Measurements from ENCODE around the gene ASCC1. TPM values are rescaled to one million over a fixed set of nuclear protein-coding genes. Genes with fewer than 3 reads are reported as not detected.

ASCC1 gene
- total and polyA plus RNA-seq, 2 experiments from 2014 or later = 31.8 to 38.7 TPM

DNA sequence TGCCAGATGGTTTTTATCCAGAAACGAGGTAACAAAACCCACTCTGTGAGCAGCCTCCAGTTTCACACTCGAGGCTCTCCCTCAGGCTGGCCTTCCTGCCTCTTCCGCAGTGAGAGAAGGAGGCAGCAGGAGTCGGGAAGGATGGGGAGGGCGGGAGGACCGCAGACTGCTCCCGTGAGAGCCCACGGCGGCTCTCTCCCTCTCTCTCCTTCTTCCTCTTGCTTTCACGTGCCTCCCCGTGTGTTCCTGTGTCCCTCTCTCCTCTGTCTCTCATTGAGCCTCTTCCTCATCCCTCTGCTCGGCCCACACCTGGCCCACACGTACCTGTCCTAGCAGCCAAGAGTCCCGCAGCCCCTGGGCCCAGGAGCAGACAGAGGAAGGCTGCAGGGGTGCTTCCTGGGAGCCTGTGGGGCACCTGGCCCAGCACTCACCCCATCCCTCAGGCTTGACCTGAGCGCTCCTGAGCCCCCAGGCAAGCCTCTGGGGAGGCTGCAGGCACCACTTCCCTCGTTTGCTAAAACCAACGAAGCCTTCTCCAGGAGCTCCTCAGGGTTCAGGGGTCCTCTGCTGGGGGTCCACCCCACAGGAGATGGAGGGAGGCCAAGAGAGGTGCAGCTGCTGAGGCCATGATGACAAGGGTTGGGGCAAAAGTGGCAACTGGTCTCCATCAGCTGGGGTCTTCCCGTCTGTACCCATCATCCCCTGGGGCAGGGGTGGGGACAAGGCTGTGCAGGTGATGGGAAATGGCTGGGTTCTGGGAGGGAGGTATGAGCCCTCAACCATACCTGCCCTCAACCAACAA, 141.3 kb downstream of the ASCC1 start:
- Histone ChIP-seq H3K27ac (no peak overlapping the region), H3K9me2 (replicated peaks; ENCODE audit: insufficient read depth) (no peaks in the 10 kb centered on the region), H3K36me3 (replicated peaks; ENCODE audit: insufficient read depth, low read depth) (no peaks in the 10 kb centered on the region), H3K4me3 (no peak overlapping the region), H3K4me2 (no peak overlapping the region), H2AFZ (no peak overlapping the region), H4K20me1 (ENCODE audit: insufficient read depth, poor library complexity, severe bottlenecking) (no peaks in the 10 kb centered on the region), H3K4me1 (ENCODE audit: insufficient read depth) (no peaks in the 10 kb centered on the region), H3K27me3 (no peaks in the 10 kb centered on the region), H3K79me2 (no peaks in the 10 kb centered on the region), H3K9me3 (ENCODE audit: low read depth) (no peaks in the 10 kb centered on the region)
- WGBS (ENCODE audit: low lambda C conversion rate, missing lambda C conversion rate) = 76% methylated on average over 17 of the region's 18 CpGs
- no peak for DNase-seq (ENCODE audit: low spot score)
- TF ChIP-seq, protein P1, sequence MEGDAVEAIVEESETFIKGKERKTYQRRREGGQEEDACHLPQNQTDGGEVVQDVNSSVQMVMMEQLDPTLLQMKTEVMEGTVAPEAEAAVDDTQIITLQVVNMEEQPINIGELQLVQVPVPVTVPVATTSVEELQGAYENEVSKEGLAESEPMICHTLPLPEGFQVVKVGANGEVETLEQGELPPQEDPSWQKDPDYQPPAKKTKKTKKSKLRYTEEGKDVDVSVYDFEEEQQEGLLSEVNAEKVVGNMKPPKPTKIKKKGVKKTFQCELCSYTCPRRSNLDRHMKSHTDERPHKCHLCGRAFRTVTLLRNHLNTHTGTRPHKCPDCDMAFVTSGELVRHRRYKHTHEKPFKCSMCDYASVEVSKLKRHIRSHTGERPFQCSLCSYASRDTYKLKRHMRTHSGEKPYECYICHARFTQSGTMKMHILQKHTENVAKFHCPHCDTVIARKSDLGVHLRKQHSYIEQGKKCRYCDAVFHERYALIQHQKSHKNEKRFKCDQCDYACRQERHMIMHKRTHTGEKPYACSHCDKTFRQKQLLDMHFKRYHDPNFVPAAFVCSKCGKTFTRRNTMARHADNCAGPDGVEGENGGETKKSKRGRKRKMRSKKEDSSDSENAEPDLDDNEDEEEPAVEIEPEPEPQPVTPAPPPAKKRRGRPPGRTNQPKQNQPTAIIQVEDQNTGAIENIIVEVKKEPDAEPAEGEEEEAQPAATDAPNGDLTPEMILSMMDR (IDR thresholded peaks at IDR 0.05; ENCODE audit: poor library complexity) = no peak
- TF ChIP-seq EZH2 (IDR thresholded peaks at IDR 0.05; ENCODE audit: borderline replicate concordance) = no peak
- TF ChIP-seq EZH2phosphoT487 (IDR thresholded peaks at IDR 0.05; ENCODE audit: low read depth, severe bottlenecking, unreplicated experiment) = no peak

DNA sequence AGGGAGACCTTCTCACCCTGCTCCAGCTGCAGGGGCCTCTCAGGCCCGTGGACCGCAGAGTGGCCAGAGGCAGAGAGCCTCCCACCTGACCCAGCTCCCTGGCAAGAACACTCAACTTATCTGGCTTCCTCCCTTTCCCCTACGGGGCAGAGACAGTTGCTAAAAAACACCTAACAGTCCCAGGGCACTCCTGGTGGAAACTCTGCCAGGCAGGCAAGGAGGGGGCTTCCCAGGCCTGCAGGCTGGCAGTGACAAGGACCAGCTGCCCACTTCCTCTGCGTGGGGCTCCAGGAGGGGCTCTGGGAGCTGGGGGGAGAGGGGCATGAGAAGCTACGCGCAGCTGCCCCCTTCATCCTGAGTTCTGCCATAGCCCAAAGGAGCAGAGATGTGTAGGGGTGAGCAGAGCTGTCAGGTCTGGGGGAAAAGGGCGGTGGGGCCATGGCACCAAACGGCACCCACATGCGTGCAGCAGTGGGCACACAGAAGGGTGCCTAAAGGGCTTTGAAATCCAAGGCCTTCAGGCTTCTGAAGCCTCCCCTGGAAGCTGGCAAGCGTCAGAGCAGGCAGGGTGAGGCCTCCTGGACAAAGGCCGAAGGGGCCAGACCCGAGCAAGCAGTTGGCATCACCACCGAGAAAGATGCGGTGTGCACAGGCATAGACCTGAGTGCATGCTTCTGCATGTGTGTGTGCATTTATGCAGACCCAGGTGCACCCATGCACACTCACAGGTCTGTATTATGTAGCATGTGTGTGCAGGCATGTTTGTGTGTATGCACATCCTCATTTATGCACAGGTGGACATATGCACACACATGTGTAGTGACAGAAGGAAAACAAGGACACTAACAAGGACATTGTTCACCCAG, 142.1 kb downstream of the ASCC1 start:
- H3K27me3 ChIP-seq = no peaks in the 10 kb centered on the region
- no peaks in the 10 kb centered on the region for H3K4me1 ChIP-seq (ENCODE audit: insufficient read depth)
- H4K20me1 ChIP-seq (ENCODE audit: insufficient read depth, poor library complexity, severe bottlenecking) = no peaks in the 10 kb centered on the region
- H3K9me3 ChIP-seq (ENCODE audit: low read depth) = no peaks in the 10 kb centered on the region
- H3K27ac ChIP-seq = no peak overlapping the region
- 90% methylated on average over 14 of the region's 14 CpGs for WGBS (ENCODE audit: low lambda C conversion rate, missing lambda C conversion rate)
- no peak for DNase-seq (ENCODE audit: low spot score)
- no peaks in the 10 kb centered on the region for H3K36me3 ChIP-seq (replicated peaks; ENCODE audit: insufficient read depth, low read depth)
- H2AFZ ChIP-seq = no peak overlapping the region
- H3K9me2 ChIP-seq (replicated peaks; ENCODE audit: insufficient read depth) = no peaks in the 10 kb centered on the region
- TF ChIP-seq, protein P1 (IDR thresholded peaks at IDR 0.05; ENCODE audit: poor library complexity) = no peak
- TF ChIP-seq EZH2 (IDR thresholded peaks at IDR 0.05; ENCODE audit: borderline replicate concordance) (no peak), EZH2phosphoT487 (IDR thresholded peaks at IDR 0.05; ENCODE audit: low read depth, severe bottlenecking, unreplicated experiment) (no peak)
- H3K4me3 ChIP-seq = no peak overlapping the region
- no peak overlapping the region for H3K4me2 ChIP-seq
- no peaks in the 10 kb centered on the region for H3K79me2 ChIP-seq

DNA sequence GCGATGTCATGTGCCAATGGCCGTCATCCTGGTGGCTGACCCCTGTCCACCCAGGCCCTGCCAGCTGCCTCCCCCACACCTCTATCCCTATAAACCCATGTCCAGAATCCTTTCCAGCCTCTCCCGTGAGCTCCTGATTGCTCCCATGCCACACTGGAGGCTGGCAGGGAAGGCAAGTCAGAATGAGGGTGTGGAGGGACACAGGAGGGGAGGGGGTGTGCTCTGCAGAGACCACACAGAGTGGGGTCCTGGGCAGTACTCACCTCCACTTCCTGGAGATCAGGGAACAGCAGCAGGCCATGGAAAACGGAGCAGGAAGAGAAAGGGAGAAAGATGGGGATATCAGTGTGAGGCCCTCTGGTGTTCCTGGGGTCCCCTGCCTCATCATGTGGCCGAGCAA, 143.4 kb downstream of the ASCC1 start:
- no peak for DNase-seq (ENCODE audit: low spot score)
- Histone ChIP-seq H4K20me1 (ENCODE audit: insufficient read depth, poor library complexity, severe bottlenecking) (no peaks in the 10 kb centered on the region), H3K4me1 (ENCODE audit: insufficient read depth) (no peaks in the 10 kb centered on the region), H3K36me3 (replicated peaks; ENCODE audit: insufficient read depth, low read depth) (no peaks in the 10 kb centered on the region), H2AFZ (no peak overlapping the region), H3K79me2 (no peaks in the 10 kb centered on the region), H3K4me3 (no peak overlapping the region), H3K9me3 (ENCODE audit: low read depth) (no peaks in the 10 kb centered on the region), H3K9me2 (replicated peaks; ENCODE audit: insufficient read depth) (no peaks in the 10 kb centered on the region), H3K27ac (no peak overlapping the region), H3K4me2 (no peak overlapping the region), H3K27me3 (no peaks in the 10 kb centered on the region)
- WGBS (ENCODE audit: low lambda C conversion rate, missing lambda C conversion rate) = 87% methylated on average over 5 of the region's 5 CpGs
- no peak for TF ChIP-seq EZH2 (IDR thresholded peaks at IDR 0.05; ENCODE audit: borderline replicate concordance)
- no peak for TF ChIP-seq EZH2phosphoT487 (IDR thresholded peaks at IDR 0.05; ENCODE audit: low read depth, severe bottlenecking, unreplicated experiment)
- TF ChIP-seq, protein P1 (IDR thresholded peaks at IDR 0.05; ENCODE audit: poor library complexity) = no peak
